ENCODE measurements around the gene TACC2.

Gene TACC2

DNA sequence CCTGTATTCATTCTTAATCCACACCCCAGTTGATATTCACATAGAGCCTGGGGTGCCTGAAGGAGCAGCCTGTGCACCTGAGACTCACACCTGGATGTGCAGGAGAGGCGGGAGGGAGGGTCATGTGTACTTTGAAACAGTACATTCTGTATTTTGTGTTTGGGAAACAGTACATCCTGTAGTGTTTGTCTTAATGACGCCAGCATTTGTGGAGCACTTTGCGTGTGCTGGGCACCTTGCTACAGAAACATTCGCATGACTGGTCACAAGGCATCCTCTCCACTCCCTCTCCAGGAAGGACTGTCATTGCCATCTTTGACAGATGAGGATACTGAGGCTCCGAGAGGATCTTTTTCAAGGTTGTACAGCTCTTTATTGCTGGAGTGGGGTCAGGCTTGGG, 132.1 kb downstream of the TACC2 start:
- no peak for DNase-seq (ENCODE audit: low read depth in 2 of 2)

DNA sequence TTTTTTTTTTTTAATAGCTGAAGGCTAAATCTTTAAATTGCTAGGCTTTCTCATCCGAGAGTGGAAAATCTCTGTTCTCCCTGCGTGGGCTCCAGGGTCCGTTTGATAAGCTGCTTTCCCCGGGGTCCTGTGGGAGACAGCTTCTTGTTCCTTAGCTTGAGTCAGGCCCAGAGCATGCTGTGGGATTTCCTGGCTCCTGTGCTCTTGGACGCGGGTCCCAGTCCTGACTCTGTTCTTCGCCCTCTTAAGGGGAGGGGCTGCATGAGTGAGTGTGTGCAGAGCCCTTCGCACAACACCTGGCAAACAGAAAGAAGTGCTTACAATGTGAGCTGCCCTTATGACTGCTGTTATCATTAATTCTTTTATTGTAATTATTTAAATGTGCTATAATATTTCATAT, 133.5 kb downstream of the TACC2 start:
- no peak for DNase-seq (ENCODE audit: low read depth in 2 of 2)

DNA sequence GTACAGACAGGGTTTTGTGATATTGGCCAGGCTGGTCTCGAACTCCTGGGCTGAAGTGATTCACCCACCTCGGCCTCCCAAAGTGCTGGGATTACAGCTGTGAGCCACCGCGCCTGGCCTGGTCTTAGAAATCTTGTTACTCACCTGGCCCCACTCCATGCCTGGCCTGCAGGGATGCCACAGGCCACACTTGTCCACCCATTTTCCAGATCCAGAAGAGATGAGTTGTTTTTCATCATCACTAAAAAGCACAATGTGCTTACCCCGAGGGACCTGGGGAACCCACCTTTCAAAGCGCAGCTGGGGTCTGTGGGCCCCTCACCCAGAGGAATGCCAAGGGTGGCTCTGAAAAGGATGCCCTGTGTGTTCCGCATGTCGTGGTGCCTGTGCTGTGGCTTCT, 134.2 kb downstream of the TACC2 start:
- DNase-seq (ENCODE audit: low read depth in 2 of 2) = no peak

DNA sequence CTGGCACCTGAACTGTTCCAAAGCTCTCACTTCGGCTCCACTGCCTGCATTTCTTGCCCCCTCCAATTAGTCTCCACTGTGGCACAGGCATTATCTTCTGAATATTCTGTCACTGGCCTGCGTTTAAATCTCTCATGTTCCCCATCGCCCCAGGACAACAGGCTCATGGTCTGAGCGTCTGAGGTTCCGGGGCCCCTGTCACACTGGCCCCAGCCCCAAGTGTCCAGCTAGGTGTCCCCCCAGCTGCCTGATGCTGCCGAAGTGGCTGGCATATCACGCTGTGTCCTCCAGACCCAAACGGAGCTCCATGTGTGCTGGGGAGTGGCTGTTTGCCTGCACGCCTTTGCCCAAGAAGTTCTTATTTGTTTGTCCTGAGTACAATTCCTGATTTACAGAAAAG, 135.4 kb downstream of the TACC2 start:
- no peak for DNase-seq (ENCODE audit: low read depth in 2 of 2)

DNA sequence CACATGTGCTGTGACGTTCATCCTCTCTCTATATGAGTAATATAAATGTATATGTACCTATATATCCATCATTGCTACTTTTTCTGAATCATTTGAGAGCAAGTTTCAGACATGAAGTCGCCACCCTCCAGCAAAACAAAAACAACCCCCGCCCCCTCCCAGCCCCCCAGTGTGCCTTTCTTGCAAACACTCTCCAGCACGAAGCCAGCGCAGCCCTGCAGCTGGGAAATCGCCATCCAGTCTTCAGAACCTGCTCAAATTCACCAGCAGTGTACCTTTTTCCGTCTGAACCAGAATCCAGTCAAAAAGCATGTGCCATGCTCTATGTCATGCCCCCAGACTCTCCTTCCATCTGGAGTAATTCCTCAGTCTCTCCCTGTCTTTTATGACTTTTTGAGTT, 135.8 kb downstream of the TACC2 start:
- DNase-seq (ENCODE audit: low read depth in 2 of 2) = no peak

DNA sequence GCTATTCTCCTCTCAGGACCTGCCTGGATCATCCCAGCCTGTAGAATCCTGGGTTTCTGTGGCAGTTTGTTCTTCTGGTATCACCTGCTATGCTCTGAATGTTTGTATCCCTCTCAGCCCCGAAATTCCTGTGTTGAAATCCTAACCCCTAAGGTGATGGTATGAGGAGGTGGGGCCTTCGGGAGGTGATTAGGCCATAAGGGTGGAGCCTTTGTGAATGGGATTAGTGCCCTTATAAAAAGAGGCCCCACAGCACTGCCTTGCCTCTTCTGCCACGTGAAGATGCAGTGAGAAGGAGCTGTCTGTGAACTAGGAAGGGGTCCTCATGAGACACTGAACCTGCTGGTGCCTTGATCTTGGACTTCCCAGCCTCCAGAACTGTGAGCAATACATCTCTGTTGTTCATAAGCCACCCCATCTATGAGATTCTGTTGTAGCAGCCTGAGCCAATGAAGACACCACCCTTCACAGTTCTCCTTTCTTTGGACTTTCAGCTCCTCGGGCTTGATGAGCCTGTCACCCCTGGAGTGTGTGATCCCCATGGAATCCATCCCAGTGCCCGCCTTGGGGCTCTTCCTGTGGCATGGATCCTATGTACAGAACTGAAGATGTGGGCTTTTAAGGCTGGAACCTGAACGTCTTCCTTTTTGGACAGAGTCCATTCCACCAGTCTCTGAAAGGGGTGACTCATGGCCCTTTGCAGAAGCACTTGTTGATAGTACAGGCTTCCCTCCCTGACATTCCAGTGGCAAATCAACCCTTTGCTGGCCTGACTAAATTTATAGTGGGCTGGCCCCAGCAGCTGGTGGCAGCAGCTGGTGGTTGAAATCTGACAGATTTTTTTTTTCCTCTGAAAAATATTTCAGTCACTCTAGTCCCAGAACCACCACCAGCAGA, 138.0 kb downstream of the TACC2 start:
- DNase-seq (ENCODE audit: low read depth in 2 of 2) = peak; percentile 68 to 70

DNA sequence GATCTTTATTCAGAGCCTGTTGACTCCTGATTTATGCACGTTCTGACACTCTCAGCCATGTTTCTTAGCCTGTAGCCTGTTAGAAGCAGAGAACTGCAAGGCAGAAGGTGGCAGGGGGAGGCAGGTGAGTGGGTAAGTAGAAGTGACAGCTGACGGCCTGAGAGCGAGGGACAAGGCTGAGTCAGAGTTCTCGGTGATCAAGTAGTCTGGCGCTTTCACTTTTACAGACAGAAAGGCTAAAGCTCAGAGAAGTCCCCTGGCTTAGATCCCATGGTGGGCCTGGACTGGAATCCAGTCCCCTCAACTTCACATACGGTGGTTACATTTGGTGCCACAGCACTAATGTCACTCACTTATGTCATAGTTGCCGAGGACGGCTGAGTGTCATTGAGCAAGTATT, 139.0 kb downstream of the TACC2 start:
- no peak for DNase-seq (ENCODE audit: low read depth in 2 of 2)

DNA sequence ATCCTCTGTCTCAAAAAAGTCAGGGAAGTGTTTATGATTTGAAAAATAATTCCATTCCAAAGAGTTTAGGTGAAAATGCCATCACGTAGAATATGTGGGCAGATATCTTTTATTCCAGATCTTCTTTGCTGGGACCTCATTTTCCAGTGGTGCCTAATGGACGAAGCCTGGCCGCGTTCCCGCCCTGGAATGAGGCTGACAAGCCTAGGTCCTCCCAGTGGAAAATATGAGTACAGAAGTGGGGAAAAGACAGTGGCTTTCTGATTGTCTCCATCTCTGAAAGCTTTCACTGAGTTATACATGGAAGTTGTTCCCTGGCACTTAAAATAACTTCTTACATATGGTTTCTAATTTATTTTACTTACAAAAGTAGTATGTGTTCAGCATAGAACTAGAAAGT, 139.4 kb downstream of the TACC2 start:
- DNase-seq (ENCODE audit: low read depth in 2 of 2) = no peak

DNA sequence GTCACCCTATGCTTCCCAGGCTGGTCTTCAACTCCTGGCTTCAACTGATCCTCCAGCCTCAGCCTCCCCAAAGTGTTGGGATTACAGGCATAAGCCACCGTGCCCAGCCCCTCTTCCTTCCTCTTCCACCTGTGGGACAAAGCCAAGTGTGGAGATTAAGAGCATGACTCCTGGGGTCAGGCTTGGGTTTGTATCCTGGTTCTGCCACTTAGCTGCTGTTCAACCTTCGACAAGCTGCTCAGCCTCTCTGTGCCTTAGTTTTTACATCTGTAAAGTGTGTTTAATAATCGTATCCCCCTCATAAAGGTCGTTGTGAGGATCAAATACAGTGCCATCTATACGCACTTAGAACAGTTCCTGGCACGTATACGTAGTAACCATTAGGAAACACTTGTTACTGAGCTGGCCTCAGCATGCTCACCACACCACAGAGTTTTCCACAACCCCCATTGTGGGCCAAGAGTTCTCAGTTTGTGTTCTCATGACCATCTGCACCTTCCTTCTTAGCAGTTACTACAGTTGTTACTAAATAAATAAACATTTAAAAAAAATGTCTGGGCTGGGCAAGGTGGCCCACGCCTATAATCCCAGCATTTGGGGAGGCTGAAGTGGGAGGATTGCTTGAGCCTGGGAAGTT, 141.6 kb downstream of the TACC2 start:
- DNase-seq (ENCODE audit: low read depth in 2 of 2) = no peak

DNA sequence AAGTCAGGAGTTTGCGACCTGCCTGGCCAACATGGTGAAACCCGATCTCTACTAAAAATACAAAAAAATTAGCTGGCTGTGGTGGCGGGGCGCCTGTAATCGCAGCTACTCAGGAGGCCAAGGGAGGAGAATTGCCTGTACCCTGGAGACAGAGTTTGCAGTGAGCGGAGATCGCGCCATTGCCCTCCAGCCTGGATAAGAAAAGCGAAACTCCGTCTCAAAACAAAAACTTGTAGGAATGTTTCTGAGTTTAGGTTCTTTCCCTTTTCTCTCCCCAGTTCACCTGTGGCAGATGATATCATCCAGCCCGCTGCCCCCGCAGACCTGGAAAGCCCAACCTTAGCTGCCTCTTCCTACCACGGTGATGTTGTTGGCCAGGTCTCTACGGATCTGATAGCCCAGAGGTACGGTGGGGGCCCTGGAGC, 143.4 kb downstream of the TACC2 start:
- DNase-seq (ENCODE audit: low read depth in 2 of 2) = no peak

DNA sequence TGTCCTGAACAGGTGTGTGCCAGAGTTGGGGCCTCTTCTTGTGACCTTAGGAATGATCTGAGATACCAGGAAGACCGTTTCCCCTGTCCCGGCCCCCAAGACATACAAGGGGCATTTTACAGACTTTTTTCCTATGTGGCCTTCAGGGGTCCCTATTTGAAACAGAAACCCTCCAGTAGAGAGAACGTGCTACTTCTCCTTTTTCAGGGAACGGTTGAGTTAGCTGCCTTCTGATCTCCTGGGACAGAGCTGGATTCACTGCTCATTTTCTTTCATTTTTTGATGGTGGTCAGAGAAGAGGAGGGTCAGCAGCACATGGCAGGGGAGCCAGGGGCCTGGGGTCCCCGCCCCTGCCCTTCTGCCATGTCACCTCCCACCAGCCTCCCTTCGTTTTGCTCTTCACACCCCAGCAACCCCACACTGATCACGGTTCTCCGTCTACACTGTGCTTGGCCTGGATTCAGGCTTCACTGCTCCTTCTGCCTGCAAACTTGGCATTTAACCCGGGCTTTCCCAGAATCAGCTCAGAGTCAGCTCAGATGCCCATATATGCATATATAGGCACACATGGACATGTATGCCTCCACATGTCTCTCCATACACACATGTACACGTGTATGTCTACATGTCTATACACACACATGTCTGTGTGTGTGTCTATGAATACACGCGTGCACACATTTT, 144.1 kb downstream of the TACC2 start:
- DNase-seq (ENCODE audit: low read depth in 2 of 2) = no peak

DNA sequence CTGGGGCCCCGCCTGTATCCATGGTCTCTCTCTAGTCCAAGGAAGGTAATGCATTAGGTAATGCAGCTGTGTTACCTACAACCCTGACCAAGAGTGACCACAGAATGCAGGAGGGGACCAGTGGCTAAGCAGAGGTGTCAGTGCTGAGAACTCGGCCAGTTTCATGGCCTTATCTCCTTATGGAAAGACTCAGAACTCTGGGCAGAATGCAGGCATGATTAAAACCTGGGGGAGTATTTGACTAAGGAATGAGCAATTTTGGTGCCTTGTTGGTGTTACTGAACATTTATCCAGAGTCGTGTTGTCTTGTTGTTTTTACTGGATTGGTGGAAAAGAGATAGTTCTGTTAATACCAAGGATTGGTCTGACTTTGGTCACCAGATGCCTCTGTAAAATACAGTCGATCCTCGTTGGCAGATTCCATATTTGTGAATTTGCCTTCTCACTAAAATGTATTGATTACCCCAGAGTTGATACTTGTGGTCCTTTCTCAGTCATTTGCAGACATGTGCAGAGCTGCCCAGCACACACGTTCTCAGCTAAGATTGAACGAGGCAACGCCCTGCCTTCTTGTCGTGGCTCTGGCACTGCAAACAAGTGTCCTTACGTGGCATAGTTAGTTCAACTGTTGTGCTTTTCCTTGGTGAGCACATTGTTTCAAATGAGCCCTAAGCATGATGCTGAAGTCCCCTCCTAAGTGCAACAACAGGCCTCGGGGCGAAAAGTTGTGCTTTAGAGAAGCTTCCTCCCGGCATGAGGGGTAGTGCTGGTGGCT, 146.5 kb downstream of the TACC2 start:
- no peak for DNase-seq (ENCODE audit: low read depth in 2 of 2)

DNA sequence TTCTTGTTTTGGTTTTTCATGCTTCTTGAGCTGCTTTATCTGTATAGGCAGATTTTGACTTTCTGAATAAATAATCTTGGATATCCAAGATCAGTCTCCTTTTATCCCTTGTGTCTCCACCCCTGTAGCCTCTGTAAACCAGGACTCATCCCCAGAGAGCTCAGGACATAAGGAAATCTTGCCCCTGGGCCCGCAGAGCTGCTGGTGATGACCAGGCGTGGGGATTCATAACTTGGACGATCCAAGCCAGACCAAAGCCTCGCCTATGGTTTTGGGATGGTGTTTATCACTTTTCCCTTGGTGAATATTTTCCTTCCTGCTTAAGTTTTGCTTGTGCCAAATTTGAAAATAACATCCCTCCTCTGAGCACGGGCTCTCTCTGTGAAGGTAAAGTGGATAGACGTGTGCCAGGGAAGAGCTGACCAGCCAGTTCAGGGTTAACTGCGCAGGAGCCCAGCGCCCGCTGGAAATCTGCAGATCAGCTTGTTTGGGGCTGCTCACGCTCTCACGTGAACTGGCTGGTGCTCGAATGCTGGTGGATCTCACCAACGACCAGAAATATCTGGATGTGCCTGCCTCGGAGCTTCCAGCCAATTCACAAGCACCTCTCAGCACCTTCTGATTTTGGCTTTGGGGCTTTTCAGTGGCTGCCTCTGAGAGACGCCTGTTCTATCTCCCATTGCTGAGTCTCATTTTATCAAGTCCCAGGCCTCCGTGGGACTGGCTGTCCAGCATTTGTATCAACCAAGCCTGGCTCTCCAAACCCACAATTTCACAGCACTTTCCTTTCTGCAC, 150.1 kb downstream of the TACC2 start:
- DNase-seq (ENCODE audit: low read depth in 2 of 2) = no peak

DNA sequence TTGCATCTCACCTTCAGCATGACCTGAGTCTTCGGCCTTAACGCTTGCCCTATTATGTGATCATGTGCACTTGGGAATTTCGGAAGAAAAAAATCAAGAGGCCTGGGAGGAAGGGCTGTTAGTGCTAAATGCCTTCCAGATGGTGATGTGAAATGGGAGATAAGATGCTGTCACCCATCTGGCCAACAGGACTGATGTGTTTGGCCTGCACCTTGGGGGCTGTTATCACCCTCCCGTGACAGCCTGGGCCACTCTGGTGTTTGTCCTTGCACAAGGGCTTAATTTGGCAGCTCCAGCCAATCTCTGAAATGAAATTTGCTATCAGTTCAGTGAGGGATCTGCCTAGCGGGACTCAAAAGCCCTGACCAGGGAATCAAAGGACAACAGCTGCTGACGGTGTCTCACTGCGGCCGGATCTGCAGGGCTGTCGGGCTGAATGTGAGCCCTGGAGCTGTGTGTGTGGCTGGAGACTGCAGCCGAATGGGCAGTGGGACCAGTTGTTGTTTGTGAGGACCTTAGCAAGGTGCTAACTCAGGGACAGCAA, 150.7 kb downstream of the TACC2 start:
- no peak for DNase-seq (ENCODE audit: low read depth in 2 of 2)

DNA sequence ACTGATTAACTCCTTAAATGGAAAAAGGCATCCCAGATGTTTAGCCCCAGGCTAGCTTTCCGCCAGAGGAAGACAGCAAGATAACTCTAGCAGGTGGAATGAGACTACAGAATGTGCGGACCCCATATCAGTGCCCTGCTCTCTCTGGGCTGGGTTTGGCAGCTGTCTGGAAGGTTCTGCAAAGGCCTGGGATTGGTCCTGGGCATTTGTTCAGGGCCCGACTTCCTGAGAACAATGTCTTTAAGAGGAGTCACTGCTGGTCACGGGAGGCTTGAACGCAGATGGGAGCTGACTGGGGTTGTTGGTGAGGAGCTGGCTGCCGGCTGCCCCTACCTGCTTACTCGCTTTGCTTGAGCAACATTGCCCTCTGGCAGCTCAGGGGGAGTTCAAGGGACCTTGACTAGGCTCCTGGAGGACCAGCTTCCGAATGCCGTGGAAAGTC, 151.5 kb downstream of the TACC2 start:
- DNase-seq (ENCODE audit: low read depth in 2 of 2) = no peak

DNA sequence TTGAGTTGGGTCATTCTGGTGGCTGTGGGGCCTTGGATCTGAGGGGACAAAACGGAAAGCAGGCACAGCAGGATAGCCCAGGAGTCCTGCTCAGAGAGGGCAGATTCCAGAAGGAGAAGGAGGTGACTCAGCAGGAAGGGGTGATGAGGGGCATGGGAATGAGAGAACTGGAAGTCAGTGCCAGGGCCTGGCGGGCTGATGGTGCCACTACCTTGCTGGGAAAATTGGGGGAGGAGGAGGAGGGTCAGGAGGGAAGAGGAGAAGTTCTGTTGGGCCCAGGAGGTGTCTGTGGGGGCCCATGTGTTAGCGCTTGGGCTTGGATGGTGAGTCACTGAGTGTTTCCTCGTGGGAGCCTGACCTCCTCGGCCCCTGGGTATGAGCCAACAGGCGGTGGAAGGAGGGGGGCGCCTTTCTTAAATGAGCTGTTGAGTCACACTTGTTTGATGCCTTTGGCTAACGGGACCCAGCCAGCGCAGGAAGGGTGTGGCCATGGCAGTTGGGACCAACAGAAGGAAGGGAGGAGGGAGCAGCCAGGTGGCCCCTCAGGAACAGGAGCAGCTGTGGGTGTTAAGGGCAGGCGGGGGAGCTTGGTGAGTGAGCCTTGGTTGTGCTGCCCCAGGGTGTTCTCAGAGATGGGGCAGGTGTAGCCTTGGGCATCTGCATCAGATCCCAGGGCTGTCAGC, 152.1 kb downstream of the TACC2 start:
- DNase-seq (ENCODE audit: low read depth in 2 of 2) = peak; percentile 39 to 56

DNA sequence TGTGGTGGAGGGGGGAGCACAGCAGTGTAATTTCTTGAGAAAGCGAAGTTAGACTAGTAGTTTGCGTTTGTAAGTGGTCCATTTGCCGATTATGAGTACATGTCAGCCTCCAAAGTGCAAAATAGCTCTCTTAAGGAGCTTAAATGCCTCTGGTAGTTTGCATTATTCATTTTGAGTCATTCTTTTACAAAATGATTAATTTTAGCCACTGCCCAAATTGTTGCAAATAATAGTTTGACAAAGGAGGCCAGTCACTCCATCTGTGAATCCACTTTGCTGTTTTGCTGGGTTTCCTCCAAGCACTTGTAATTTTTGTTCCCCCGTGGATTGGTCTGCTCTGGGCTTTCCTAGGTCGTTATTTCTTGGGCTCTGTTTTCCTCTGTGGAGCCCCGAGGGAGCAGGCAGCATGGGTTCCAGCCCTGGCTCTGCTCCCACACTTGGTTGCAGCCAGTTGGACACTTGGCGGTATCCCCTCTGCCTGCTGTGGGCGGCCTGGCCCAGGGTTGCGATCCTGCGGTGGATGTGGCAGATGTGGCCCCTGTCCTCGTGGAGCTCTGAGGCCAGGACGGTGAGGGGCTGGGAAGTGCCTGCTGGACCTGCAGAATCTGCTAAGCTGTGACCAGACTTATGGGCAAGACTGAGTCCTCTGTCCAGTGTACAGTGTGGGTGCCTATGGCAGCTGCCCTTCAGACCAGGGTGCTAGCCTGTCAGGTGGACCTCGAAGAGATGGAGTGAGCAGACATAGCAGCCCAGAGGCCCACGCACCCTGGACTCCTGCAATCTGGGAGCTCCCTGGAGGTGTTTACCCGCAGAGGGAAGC, 153.1 kb downstream of the TACC2 start:
- DNase-seq (ENCODE audit: low read depth in 2 of 2) = no peak

DNA sequence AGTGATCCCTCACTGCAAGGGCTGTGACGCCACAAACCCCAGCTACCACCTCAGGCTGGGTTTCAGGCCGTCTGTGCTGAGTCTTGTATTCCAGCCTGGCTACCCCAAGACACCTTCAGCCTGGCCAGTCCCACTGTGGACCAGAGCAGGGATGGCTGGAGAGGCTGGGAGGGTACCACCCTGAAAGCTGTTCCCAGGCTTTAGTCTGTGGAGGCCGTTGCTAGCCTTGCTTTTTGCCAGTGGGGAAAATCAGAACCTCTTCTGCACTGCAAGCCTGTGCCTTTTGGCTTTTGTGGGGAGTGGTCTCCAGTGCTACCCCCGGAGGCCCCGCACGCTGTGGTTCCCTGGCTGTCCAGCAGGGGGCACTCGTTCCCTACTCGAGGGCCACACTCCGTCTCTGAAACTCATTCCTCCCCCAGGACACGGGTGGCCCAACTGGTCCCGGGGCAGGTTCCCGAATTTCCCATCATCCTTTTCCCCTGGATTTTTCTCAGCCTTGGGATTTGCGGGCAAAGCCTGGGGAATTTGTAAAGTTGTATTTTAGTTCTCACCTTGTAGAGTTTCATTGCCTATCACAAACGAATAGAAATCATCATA, 153.8 kb downstream of the TACC2 start:
- DNase-seq (ENCODE audit: low read depth in 2 of 2) = no peak
